ENCODE measurements around the gene BCAM.

GRCh38 chr19:44782729-44783128 is 26.2 kb upstream of the BCAM start:
- TF ChIP-seq POLR2AphosphoS5 (IDR thresholded peaks at IDR 0.05; ENCODE audit: low read depth, low read length) (no peak), POLR2A (IDR thresholded peaks at IDR 0.05; ENCODE audit: low read depth, low read length) (no peak)

Data from GM12891 (cell line).